Measurements from ENCODE around the gene BNIP3.

Gene BNIP3

GRCh38 chr10:131930586-131931330, 51.0 kb downstream of the BNIP3 start:
- Histone ChIP-seq H3K27me3 (ENCODE audit: control insufficient read depth, insufficient read depth, low read length) (no peaks in the 10 kb centered on the region), H3K9ac (ENCODE audit: low read length) (no peak overlapping the region), H3K4me3 (ENCODE audit: low read length) (no peak overlapping the region), H3K36me3 (ENCODE audit: control insufficient read depth, insufficient read depth, low read length) (no peaks in the 10 kb centered on the region), H3K9me3 (ENCODE audit: control insufficient read depth, low read length) (no peaks in the 10 kb centered on the region), H3K4me1 (ENCODE audit: control insufficient read depth, insufficient read depth, low read length) (peaks cover 17% of the 10 kb centered on the region)

DNA sequence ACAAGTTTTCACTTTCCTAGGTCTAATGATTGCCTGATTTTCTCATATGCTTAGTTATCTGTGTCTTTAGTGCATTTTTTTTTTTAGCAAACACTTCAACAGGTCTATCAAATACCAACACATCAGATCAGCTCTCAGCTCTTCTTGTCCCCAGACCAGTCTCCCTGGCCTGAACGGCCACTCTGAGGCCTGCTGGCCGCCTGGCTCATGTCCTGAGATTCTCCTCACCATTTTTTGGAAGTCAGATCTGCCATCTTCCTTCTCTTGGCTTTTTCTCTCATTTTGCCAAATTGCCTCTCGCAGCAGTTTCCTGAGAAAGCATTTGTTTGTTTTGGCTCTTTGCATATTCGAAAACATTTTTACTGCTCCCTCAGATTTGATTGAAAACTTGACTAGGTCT, 51.6 kb downstream of the BNIP3 start:
- Histone ChIP-seq H3K9ac (ENCODE audit: low read length) (no peak overlapping the region), H3K9me3 (ENCODE audit: control insufficient read depth, low read length) (no peaks in the 10 kb centered on the region), H3K27me3 (ENCODE audit: control insufficient read depth, insufficient read depth, low read length) (no peaks in the 10 kb centered on the region), H3K4me1 (ENCODE audit: control insufficient read depth, insufficient read depth, low read length) (peaks cover 17% of the 10 kb centered on the region), H3K36me3 (ENCODE audit: control insufficient read depth, insufficient read depth, low read length) (no peaks in the 10 kb centered on the region), H3K4me3 (ENCODE audit: low read length) (no peak overlapping the region)

DNA sequence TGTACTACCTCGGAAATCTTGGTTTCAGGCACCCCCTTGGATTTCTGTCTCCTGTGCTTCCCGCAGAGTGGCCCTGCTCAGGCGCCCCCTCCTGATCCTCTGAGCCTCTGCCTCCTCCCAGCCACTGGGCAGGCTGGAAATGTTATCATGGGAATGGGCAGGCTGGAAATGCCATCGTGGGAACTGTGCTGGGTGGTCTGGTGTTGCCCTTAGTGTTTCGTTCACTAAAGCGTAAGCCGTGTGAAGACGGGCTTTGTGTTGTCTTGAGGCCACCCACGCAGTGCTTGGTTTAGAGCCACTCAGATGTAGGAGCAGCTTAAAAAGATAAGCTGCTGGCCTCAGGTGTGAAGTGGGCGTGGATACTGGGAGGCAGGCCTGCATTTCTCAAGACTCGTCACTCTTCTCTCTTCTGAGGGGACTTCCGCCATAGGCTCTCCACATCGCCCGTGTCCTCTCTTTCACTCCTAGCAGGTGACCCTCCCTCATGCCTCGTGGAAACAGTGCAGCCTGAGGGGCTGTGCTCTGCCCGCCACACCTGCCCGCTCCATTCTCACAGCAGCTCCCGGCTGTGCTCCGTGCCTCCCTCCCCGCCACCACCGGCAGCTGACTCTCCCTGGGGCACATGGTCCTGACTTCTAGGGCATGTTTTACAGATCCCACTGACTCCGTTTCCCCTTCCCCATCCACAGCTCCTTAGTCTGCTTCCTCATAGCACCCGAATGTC, 52.4 kb downstream of the BNIP3 start:
- Histone ChIP-seq H3K4me1 (ENCODE audit: control insufficient read depth, insufficient read depth, low read length) (peaks cover 17% of the 10 kb centered on the region), H3K4me3 (ENCODE audit: low read length) (no peak overlapping the region), H3K9me3 (ENCODE audit: control insufficient read depth, low read length) (no peaks in the 10 kb centered on the region), H3K9ac (ENCODE audit: low read length) (no peak overlapping the region), H3K27me3 (ENCODE audit: control insufficient read depth, insufficient read depth, low read length) (no peaks in the 10 kb centered on the region), H3K36me3 (ENCODE audit: control insufficient read depth, insufficient read depth, low read length) (no peaks in the 10 kb centered on the region)

- H3K36me3 ChIP-seq (ENCODE audit: control insufficient read depth, insufficient read depth, low read length) = no peaks in the 10 kb centered on the region
- H3K9me3 ChIP-seq (ENCODE audit: control insufficient read depth, low read length) = no peaks in the 10 kb centered on the region
- H3K4me3 ChIP-seq (ENCODE audit: low read length) = no peak overlapping the region
- H3K27me3 ChIP-seq (ENCODE audit: control insufficient read depth, insufficient read depth, low read length) = no peaks in the 10 kb centered on the region
- peaks cover 17% of the 10 kb centered on the region for H3K4me1 ChIP-seq (ENCODE audit: control insufficient read depth, insufficient read depth, low read length)
- H3K9ac ChIP-seq (ENCODE audit: low read length) = no peak overlapping the region
Measured at GRCh38 chr10:131928248-131929095, 53.3 kb downstream of the BNIP3 start.

GRCh38 chr10:131926743-131927595, 54.8 kb downstream of the BNIP3 start:
- H3K9ac ChIP-seq (ENCODE audit: low read length) = no peak overlapping the region
- no peaks in the 10 kb centered on the region for H3K36me3 ChIP-seq (ENCODE audit: control insufficient read depth, insufficient read depth, low read length)
- H3K27me3 ChIP-seq (ENCODE audit: control insufficient read depth, insufficient read depth, low read length) = no peaks in the 10 kb centered on the region
- H3K4me1 ChIP-seq (ENCODE audit: control insufficient read depth, insufficient read depth, low read length) = peaks cover 12% of the 10 kb centered on the region
- no peaks in the 10 kb centered on the region for H3K9me3 ChIP-seq (ENCODE audit: control insufficient read depth, low read length)
- no peak overlapping the region for H3K4me3 ChIP-seq (ENCODE audit: low read length)

DNA sequence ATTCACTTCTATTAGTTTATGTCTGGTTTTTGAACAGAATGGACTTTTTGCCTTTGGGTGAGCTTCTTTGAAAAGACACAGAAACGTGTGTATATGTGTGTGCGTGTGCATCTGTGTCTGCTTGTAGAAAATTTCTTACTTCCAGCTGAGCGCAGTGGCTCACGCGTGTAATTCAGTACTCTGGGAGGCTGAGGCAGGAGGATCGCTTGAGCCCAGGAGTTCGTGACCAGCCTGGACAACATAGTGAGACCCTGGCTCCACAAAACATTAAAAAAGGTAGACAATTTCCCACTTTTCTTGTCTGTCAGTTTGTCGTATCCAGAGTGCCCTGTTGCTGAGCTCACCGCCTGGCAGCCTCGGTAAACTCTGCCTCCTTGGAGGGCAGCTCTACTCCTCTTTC, 55.5 kb downstream of the BNIP3 start:
- no peaks in the 10 kb centered on the region for H3K9me3 ChIP-seq (ENCODE audit: control insufficient read depth, low read length)
- H3K9ac ChIP-seq (ENCODE audit: low read length) = no peak overlapping the region
- H3K4me3 ChIP-seq (ENCODE audit: low read length) = no peak overlapping the region
- no peaks in the 10 kb centered on the region for H3K27me3 ChIP-seq (ENCODE audit: control insufficient read depth, insufficient read depth, low read length)
- H3K36me3 ChIP-seq (ENCODE audit: control insufficient read depth, insufficient read depth, low read length) = no peaks in the 10 kb centered on the region
- peaks cover 12% of the 10 kb centered on the region for H3K4me1 ChIP-seq (ENCODE audit: control insufficient read depth, insufficient read depth, low read length)

DNA sequence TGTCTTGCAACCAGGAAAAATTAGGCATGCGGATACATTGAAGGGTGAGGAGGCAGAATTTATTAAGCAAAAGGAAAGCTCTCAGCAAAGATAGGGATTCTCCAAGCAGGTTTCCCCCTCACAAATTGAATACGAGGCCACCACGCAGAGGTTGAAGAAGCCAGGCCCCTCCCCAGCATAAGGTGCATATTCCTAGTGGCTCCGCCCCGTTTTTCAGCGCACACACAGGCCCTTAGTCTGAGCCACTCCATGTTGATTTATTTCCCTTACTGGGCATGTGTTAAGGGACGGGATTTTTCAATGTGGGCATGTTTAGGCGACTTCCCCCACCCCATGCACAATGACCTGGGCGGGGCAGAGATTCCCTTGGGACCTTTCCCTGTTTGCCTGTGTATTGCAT, 56.0 kb downstream of the BNIP3 start:
- H3K36me3 ChIP-seq (ENCODE audit: control insufficient read depth, insufficient read depth, low read length) = no peaks in the 10 kb centered on the region
- H3K9ac ChIP-seq (ENCODE audit: low read length) = no peak overlapping the region
- H3K4me1 ChIP-seq (ENCODE audit: control insufficient read depth, insufficient read depth, low read length) = peaks cover 8% of the 10 kb centered on the region
- no peak overlapping the region for H3K4me3 ChIP-seq (ENCODE audit: low read length)
- H3K9me3 ChIP-seq (ENCODE audit: control insufficient read depth, low read length) = no peaks in the 10 kb centered on the region
- H3K27me3 ChIP-seq (ENCODE audit: control insufficient read depth, insufficient read depth, low read length) = no peaks in the 10 kb centered on the region

GRCh38 chr10:131925011-131925649, 56.6 kb downstream of the BNIP3 start:
- Histone ChIP-seq H3K9me3 (ENCODE audit: control insufficient read depth, low read length) (no peaks in the 10 kb centered on the region), H3K9ac (ENCODE audit: low read length) (no peak overlapping the region), H3K4me3 (ENCODE audit: low read length) (no peak overlapping the region), H3K36me3 (ENCODE audit: control insufficient read depth, insufficient read depth, low read length) (no peaks in the 10 kb centered on the region), H3K4me1 (ENCODE audit: control insufficient read depth, insufficient read depth, low read length) (peaks cover 6% of the 10 kb centered on the region), H3K27me3 (ENCODE audit: control insufficient read depth, insufficient read depth, low read length) (no peaks in the 10 kb centered on the region)

GRCh38 chr10:131923038-131923756, 58.5 kb downstream of the BNIP3 start:
- Histone ChIP-seq H3K9me3 (ENCODE audit: control insufficient read depth, low read length) (no peaks in the 10 kb centered on the region), H3K4me3 (ENCODE audit: low read length) (no peak overlapping the region), H3K4me1 (ENCODE audit: control insufficient read depth, insufficient read depth, low read length) (no peaks in the 10 kb centered on the region), H3K9ac (ENCODE audit: low read length) (no peak overlapping the region), H3K36me3 (ENCODE audit: control insufficient read depth, insufficient read depth, low read length) (no peaks in the 10 kb centered on the region), H3K27me3 (ENCODE audit: control insufficient read depth, insufficient read depth, low read length) (no peaks in the 10 kb centered on the region)

GRCh38 chr10:131921184-131921583, 60.5 kb downstream of the BNIP3 start:
- Histone ChIP-seq H3K9me3 (ENCODE audit: control insufficient read depth, low read length) (no peaks in the 10 kb centered on the region), H3K36me3 (ENCODE audit: control insufficient read depth, insufficient read depth, low read length) (no peaks in the 10 kb centered on the region), H3K4me3 (ENCODE audit: low read length) (no peak overlapping the region), H3K27me3 (ENCODE audit: control insufficient read depth, insufficient read depth, low read length) (no peaks in the 10 kb centered on the region), H3K9ac (ENCODE audit: low read length) (no peak overlapping the region), H3K4me1 (ENCODE audit: control insufficient read depth, insufficient read depth, low read length) (no peaks in the 10 kb centered on the region)

- H3K36me3 ChIP-seq (ENCODE audit: control insufficient read depth, insufficient read depth, low read length) = no peaks in the 10 kb centered on the region
- no peak overlapping the region for H3K9ac ChIP-seq (ENCODE audit: low read length)
- no peaks in the 10 kb centered on the region for H3K27me3 ChIP-seq (ENCODE audit: control insufficient read depth, insufficient read depth, low read length)
- no peaks in the 10 kb centered on the region for H3K9me3 ChIP-seq (ENCODE audit: control insufficient read depth, low read length)
- H3K4me3 ChIP-seq (ENCODE audit: low read length) = no peak overlapping the region
- H3K4me1 ChIP-seq (ENCODE audit: control insufficient read depth, insufficient read depth, low read length) = no peaks in the 10 kb centered on the region
Measured at GRCh38 chr10:131920693-131921092, 61.0 kb downstream of the BNIP3 start.

Data from mucosa of stomach (tissue), 1 donor.